Mesenchymal stem cell (in vitro differentiated cells and primary cell): ENCODE data around the gene BOD1L1.
A peak's percentile ranks its signal among the peaks of the same experiment; 100 is the strongest.

Experiments
- DNase-seq: peaks from one replicate; pipeline ENCODE4 v3.0.0-alpha.2; 2013
- H2AFZ ChIP-seq: one replicate; pipeline ENCODE4 v1.6.1; 2013; ENCODE audit warnings: low read depth, mild to moderate bottlenecking, control low read depth, inconsistent platforms, low read length, moderate library complexity
- H2AK5ac ChIP-seq: 2 replicates; pipeline ENCODE4 v1.6.1; 2013; ENCODE audit warnings: low read length, moderate library complexity, mild to moderate bottlenecking, inconsistent platforms; ENCODE audit not compliant: severe bottlenecking
- H2BK120ac ChIP-seq: one replicate; pipeline ENCODE4 v1.6.1; 2013; ENCODE audit warnings: low read depth, mild to moderate bottlenecking, inconsistent platforms, low read length, moderate library complexity
- H2BK12ac ChIP-seq, 2 experiments: one replicate each; pipeline ENCODE4 v1.6.1; 2013; ENCODE audit warnings: inconsistent platforms in 2 of 2, low read length in 2 of 2, mild to moderate bottlenecking in 2 of 2, moderate library complexity in 2 of 2, control low read depth in 1 of 2
- H2BK15ac ChIP-seq: one replicate; pipeline ENCODE4 v1.6.1; 2013; ENCODE audit warnings: mild to moderate bottlenecking, low read depth, inconsistent platforms; ENCODE audit not compliant: poor library complexity, severe bottlenecking
- H2BK5ac ChIP-seq: 2 replicates; pipeline ENCODE4 v1.6.1; 2013; ENCODE audit warnings: low read depth, mild to moderate bottlenecking, low read length, control low read depth, inconsistent platforms; ENCODE audit not compliant: poor library complexity, severe bottlenecking
- H3K14ac ChIP-seq, 2 experiments: one replicate each; pipeline ENCODE4 v1.6.1; 2013; ENCODE audit warnings: inconsistent platforms in 2 of 2, low read length in 2 of 2, control low read depth in 1 of 2, mild to moderate bottlenecking in 1 of 2, moderate library complexity in 1 of 2
- H3K18ac ChIP-seq, 2 experiments: one replicate each; pipeline ENCODE4 v1.6.1; 2013; ENCODE audit warnings: inconsistent platforms in 2 of 2, low read length in 2 of 2, control low read depth in 1 of 2, low read depth in 1 of 2, mild to moderate bottlenecking in 1 of 2
- H3K23ac ChIP-seq, 2 experiments: one replicate each; pipeline ENCODE4 v1.6.1; 2013; ENCODE audit warnings: inconsistent platforms in 2 of 2, low read length in 2 of 2, mild to moderate bottlenecking in 2 of 2, moderate library complexity in 2 of 2, control low read depth in 1 of 2
- H3K27ac ChIP-seq: 2 replicates; pipeline ENCODE4 v1.5.1; 2013; ENCODE audit warnings: mild to moderate bottlenecking, moderate library complexity, low read length, control low read depth, inconsistent platforms; ENCODE audit not compliant: poor library complexity, severe bottlenecking
- H3K27me3 ChIP-seq, 2 experiments: 2 replicates each; pipeline versions ENCODE4 v1.6.1 to v1.7.0; 2013; ENCODE audit warnings: low read length in 2 of 2, mild to moderate bottlenecking in 2 of 2, moderate library complexity in 2 of 2, control low read depth in 1 of 2, inconsistent platforms in 1 of 2; ENCODE audit not compliant: control insufficient read depth in 1 of 2, insufficient read depth in 1 of 2
- H3K36me3 ChIP-seq, 2 experiments: 2 replicates each; pipeline versions ENCODE4 v1.6.1 to v1.7.0; 2013; ENCODE audit warnings: low read length in 2 of 2, control low read depth in 1 of 2, inconsistent platforms in 1 of 2, low read depth in 1 of 2, mild to moderate bottlenecking in 1 of 2; ENCODE audit not compliant: insufficient read depth in 2 of 2, control insufficient read depth in 1 of 2
- H3K4ac ChIP-seq, 2 experiments: one replicate each; pipeline ENCODE4 v1.6.1; 2013; ENCODE audit warnings: inconsistent platforms in 2 of 2, low read length in 2 of 2, mild to moderate bottlenecking in 2 of 2, moderate library complexity in 2 of 2, control low read depth in 1 of 2, low read depth in 1 of 2
- H3K4me1 ChIP-seq: 2 replicates; pipeline ENCODE4 v1.6.1; 2013; ENCODE audit warnings: low read depth, low read length, control low read depth; ENCODE audit not compliant: control insufficient read depth, insufficient read depth
- H3K4me2 ChIP-seq: 2 replicates; pipeline ENCODE4 v1.6.1; 2013; ENCODE audit warnings: low read length, mild to moderate bottlenecking, inconsistent platforms; ENCODE audit not compliant: poor library complexity, severe bottlenecking
- H3K4me3 ChIP-seq, 2 experiments: 2 replicates each; pipeline versions ENCODE4 v1.5.1 to v1.7.0; 2013; ENCODE audit warnings: low read length in 2 of 2, mild to moderate bottlenecking in 2 of 2, control low read depth in 1 of 2, low read depth in 1 of 2; ENCODE audit not compliant: insufficient read depth in 1 of 2
- H3K79me1 ChIP-seq: replicated peaks from 2 replicates; pipeline ENCODE4 v1.6.1; 2013; ENCODE audit warnings: mild to moderate bottlenecking, control low read depth, low read length, inconsistent platforms; ENCODE audit not compliant: poor library complexity, severe bottlenecking
- H3K9ac ChIP-seq: 2 replicates; pipeline ENCODE4 v1.7.0; 2013; ENCODE audit warnings: mild to moderate bottlenecking, low read length, moderate library complexity
- H3K9me3 ChIP-seq: 2 replicates; pipeline ENCODE4 v1.7.0; 2013; ENCODE audit warnings: mild to moderate bottlenecking, low read length; ENCODE audit not compliant: control insufficient read depth
- H4K8ac ChIP-seq: one replicate; pipeline ENCODE4 v1.6.1; 2013; ENCODE audit warnings: inconsistent platforms, mild to moderate bottlenecking, low read length, moderate library complexity
- H4K91ac ChIP-seq: one replicate; pipeline ENCODE4 v1.6.1; 2013; ENCODE audit warnings: mild to moderate bottlenecking, low read length, inconsistent platforms
- WGBS: methylation state at CpG from one replicate; pipeline ENCODE4 v1.1.7; 2013; ENCODE audit warnings: mixed read lengths; 5-methylcytosine and 5-hydroxymethylcytosine counted together

Gene BOD1L1

GRCh38 chr4:13654162-13654797 lies 26.8 kb upstream of the BOD1L1 start:
- Histone ChIP-seq H3K18ac (peak overlapping the region in 1 of 2 experiments; percentile 64), H3K4me1 (peaks cover 9% of the 10 kb centered on the region), H3K14ac (no peak overlapping the region), H3K4me3 (peak overlapping the region; percentile 55 to 88), H3K9me3 (no peaks in the 10 kb centered on the region), H3K4ac (no peak overlapping the region), H2BK5ac (no peak overlapping the region), H2BK12ac (no peak overlapping the region), H3K79me1 (no peaks in the 10 kb centered on the region), H3K4me2 (peak overlapping the region; percentile 86), H3K36me3 (no peaks in the 10 kb centered on the region), H4K91ac (no peak overlapping the region), H2BK15ac (no peak overlapping the region), H3K9ac (peak overlapping the region; percentile 92), H2BK120ac (no peak overlapping the region), H4K8ac (peak overlapping the region; percentile 87), H2AFZ (peak overlapping the region; percentile 85), H2AK5ac (no peak overlapping the region), H3K27ac (peak overlapping the region; percentile 67), H3K23ac (no peak overlapping the region), H3K27me3 (no peaks in the 10 kb centered on the region)
- 2% methylated on average over 30 of the region's 31 CpGs for WGBS
- DNase-seq = peak; percentile 75

- peak overlapping the region; percentile 86 for H3K4me2 ChIP-seq
- H2BK12ac ChIP-seq = no peak overlapping the region
- no peaks in the 10 kb centered on the region for H3K36me3 ChIP-seq
- no peak overlapping the region for H3K27ac ChIP-seq
- no peak overlapping the region for H2AFZ ChIP-seq
- H3K4me1 ChIP-seq = peaks cover 9% of the 10 kb centered on the region
- H3K14ac ChIP-seq = no peak overlapping the region
- H3K27me3 ChIP-seq = no peaks in the 10 kb centered on the region
- H4K91ac ChIP-seq = no peak overlapping the region
- H3K4ac ChIP-seq = no peak overlapping the region
- no peak overlapping the region for H3K18ac ChIP-seq
- peak overlapping the region; percentile 92 for H3K9ac ChIP-seq
- no peak overlapping the region for H4K8ac ChIP-seq
- no CpG with 5 or more reads among the region's 3 CpGs for WGBS
- no peak overlapping the region for H2AK5ac ChIP-seq
- no peaks in the 10 kb centered on the region for H3K79me1 ChIP-seq
- no peak overlapping the region for H2BK120ac ChIP-seq
- peak overlapping the region in 1 of 2 experiments; percentile 88 for H3K4me3 ChIP-seq
- no peaks in the 10 kb centered on the region for H3K9me3 ChIP-seq
- DNase-seq = no peak
- no peak overlapping the region for H2BK5ac ChIP-seq
- H2BK15ac ChIP-seq = no peak overlapping the region
- H3K23ac ChIP-seq = no peak overlapping the region
Observed at GRCh38 chr4:13653766-13654161, 26.2 kb upstream of the BOD1L1 start.

GRCh38 chr4:13647031-13647430 lies 19.5 kb upstream of the BOD1L1 start:
- Histone ChIP-seq H3K4ac (no peak overlapping the region), H3K4me2 (no peak overlapping the region), H4K8ac (no peak overlapping the region), H3K18ac (no peak overlapping the region), H3K23ac (no peak overlapping the region), H2BK15ac (no peak overlapping the region), H2AFZ (no peak overlapping the region), H3K4me3 (peak overlapping the region in 1 of 2 experiments; percentile 34), H2BK120ac (no peak overlapping the region), H3K9me3 (no peaks in the 10 kb centered on the region), H3K27ac (no peak overlapping the region), H3K36me3 (no peaks in the 10 kb centered on the region), H3K9ac (peak overlapping the region; percentile 42), H2BK5ac (no peak overlapping the region), H3K4me1 (no peaks in the 10 kb centered on the region), H3K79me1 (no peaks in the 10 kb centered on the region), H3K27me3 (no peaks in the 10 kb centered on the region), H2AK5ac (no peak overlapping the region), H3K14ac (no peak overlapping the region), H4K91ac (peak overlapping the region; percentile 45), H2BK12ac (no peak overlapping the region)
- no peak for DNase-seq
- 61% methylated on average over 6 of the region's 6 CpGs for WGBS

GRCh38 chr4:13645075-13645474 lies 17.6 kb upstream of the BOD1L1 start:
- H4K8ac ChIP-seq = no peak overlapping the region
- H2AK5ac ChIP-seq = no peak overlapping the region
- no peak overlapping the region for H3K9ac ChIP-seq
- H3K36me3 ChIP-seq = no peaks in the 10 kb centered on the region
- no peak overlapping the region for H3K4me3 ChIP-seq
- no peak overlapping the region for H3K4me2 ChIP-seq
- no peak for DNase-seq
- H2BK15ac ChIP-seq = no peak overlapping the region
- H3K4ac ChIP-seq = no peak overlapping the region
- H4K91ac ChIP-seq = no peak overlapping the region
- no peak overlapping the region for H3K23ac ChIP-seq
- no peaks in the 10 kb centered on the region for H3K27me3 ChIP-seq
- no peak overlapping the region for H2BK5ac ChIP-seq
- no peak overlapping the region for H2AFZ ChIP-seq
- no peak overlapping the region for H3K14ac ChIP-seq
- WGBS = 100% methylated on average over 1 of the region's 1 CpG
- H3K4me1 ChIP-seq = no peaks in the 10 kb centered on the region
- H3K18ac ChIP-seq = no peak overlapping the region
- H2BK12ac ChIP-seq = no peak overlapping the region
- H2BK120ac ChIP-seq = no peak overlapping the region
- H3K79me1 ChIP-seq = no peaks in the 10 kb centered on the region
- no peaks in the 10 kb centered on the region for H3K9me3 ChIP-seq
- H3K27ac ChIP-seq = no peak overlapping the region
